HUDEP-2 (cell line): ENCODE results near the gene VBP1.
"Not testable (repeated sequence)": the region's sequence is repeated elsewhere in the genome, so short reads cannot be mapped to it uniquely, and the experiment has no call there.

Source experiments
- DNase-seq, 76 experiments: peaks; one replicate each; lab custom pipeline; 2025; ENCODE audit not compliant: unreplicated experiment in 76 of 76; lab: John Stamatoyannopoulos, UW

VBP1 gene

GRCh38 chrX:155263854-155264628 lies 47.8 kb downstream of the VBP1 start, which contains the start of gene RAB39B:
TSS of gene RAB39B (minus strand) at chrX:155264491. CDS start at chrX:155264288, 203 bp downstream.
- DNase-seq, result peak in 44 of 76 experiments; percentile 0 to 51 (median 20)

GRCh38 chrX:155266439-155266838 lies 50.2 kb downstream of the VBP1 start:
- no peak for DNase-seq

- DNase-seq, result not testable (repeated sequence)
Measured at GRCh38 chrX:155267995-155268394, 51.7 kb downstream of the VBP1 start.

- no peak for DNase-seq
Measured at GRCh38 chrX:155270969-155271368, 54.7 kb downstream of the VBP1 start.

GRCh38 chrX:155279873-155280272 lies 63.6 kb downstream of the VBP1 start:
- no peak for DNase-seq
